T1000 (cell line): ENCODE results near the gene SOX21.

Experiments
- DNase-seq: peaks from one replicate; lab custom pipeline; 2025; ENCODE audit warnings: mixed read lengths; lab: John Stamatoyannopoulos, UW

Gene SOX21

GRCh38 chr13:94679614-94680013 is 32.7 kb downstream of the SOX21 start:
- DNase-seq, result no peak

- no peak for DNase-seq
These were observed 33.5 kb downstream of the SOX21 start for GRCh38 chr13:94678845-94679244.

- DNase-seq, result no peak
These were observed 34.5 kb downstream of the SOX21 start for GRCh38 chr13:94677799-94678198.

GRCh38 chr13:94674609-94675348 is 37.6 kb downstream of the SOX21 start:
- no peak for DNase-seq

GRCh38 chr13:94673851-94674250 is 38.5 kb downstream of the SOX21 start:
- DNase-seq, result no peak

- no peak for DNase-seq
These were observed 39.9 kb downstream of the SOX21 start for GRCh38 chr13:94672400-94672799.

GRCh38 chr13:94667190-94667589 is 45.2 kb downstream of the SOX21 start:
- no peak for DNase-seq

- no peak for DNase-seq
These were observed 46.3 kb downstream of the SOX21 start for GRCh38 chr13:94666065-94666464.

GRCh38 chr13:94664889-94665288 is 47.5 kb downstream of the SOX21 start:
- no peak for DNase-seq

- no peak for DNase-seq
These were observed 49.9 kb downstream of the SOX21 start for GRCh38 chr13:94662274-94662945.

GRCh38 chr13:94661406-94661805 is 50.9 kb downstream of the SOX21 start:
- no peak for DNase-seq

- no peak for DNase-seq
These were observed 51.5 kb downstream of the SOX21 start for GRCh38 chr13:94660695-94661326.
